HG03469 (cell line): ENCODE results near the gene CENPL.
"Not testable (repeated sequence)": the region's sequence is repeated elsewhere in the genome, so short reads cannot be mapped to it uniquely, and the experiment has no call there.

ENCODE experiments used
- ATAC-seq: cut with Tn5 transposase; IDR thresholded peaks from one replicate; pipeline ENCODE4 v1.9.1; 2021; ENCODE audit warnings: mild to moderate bottlenecking, moderate library complexity, moderate number of reproducible peaks; ENCODE audit not compliant: unreplicated experiment

The CENPL gene

GRCh38 chr1:173859547-173859946 lies 34.9 kb upstream of the CENPL start:
- not testable (repeated sequence) for ATAC-seq

- ATAC-seq, result no peak
Observed at GRCh38 chr1:173857363-173857917, 32.8 kb upstream of the CENPL start.

DNA sequence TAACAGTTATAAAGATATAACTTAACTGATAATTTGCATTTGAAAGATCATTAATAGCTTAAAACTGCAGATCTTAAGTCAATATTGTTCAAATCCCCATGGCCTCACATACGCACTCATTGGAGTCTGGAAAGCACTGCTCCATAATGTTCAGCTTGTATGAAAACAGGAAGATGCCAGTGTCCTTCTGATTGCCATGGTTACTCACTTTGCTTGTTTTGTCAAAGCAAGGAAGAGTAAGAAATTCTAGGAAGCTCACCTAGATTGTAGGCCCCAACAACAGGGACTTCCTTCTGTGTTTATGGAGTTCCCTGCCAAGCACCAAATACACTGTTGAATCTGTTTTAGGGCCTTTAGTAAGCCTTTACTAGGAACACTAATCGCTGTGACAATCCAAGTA lies 32.2 kb upstream of the CENPL start:
- no peak for ATAC-seq

GRCh38 chr1:173856014-173856413 lies 31.3 kb upstream of the CENPL start:
- ATAC-seq, result no peak

DNA sequence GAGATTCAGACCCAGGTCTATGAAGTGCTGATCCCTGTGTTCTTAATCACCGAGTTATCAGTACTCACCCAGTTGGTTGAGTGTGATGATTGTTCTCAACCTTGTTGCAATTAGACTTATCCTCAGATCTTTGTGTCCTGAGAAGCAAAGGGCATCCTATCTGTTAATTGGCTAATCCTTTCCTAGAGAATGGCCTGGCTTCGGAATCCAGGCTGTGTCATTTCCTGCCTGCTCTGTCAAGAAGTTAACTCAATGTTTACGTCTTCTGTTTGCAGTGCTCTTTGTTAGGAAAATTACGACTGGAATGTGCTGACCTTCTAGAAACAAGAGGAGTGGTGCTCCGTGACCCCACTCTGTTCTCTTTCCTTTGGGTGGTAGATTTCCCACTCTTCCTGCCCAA lies 28.4 kb upstream of the CENPL start:
- no peak for ATAC-seq

DNA sequence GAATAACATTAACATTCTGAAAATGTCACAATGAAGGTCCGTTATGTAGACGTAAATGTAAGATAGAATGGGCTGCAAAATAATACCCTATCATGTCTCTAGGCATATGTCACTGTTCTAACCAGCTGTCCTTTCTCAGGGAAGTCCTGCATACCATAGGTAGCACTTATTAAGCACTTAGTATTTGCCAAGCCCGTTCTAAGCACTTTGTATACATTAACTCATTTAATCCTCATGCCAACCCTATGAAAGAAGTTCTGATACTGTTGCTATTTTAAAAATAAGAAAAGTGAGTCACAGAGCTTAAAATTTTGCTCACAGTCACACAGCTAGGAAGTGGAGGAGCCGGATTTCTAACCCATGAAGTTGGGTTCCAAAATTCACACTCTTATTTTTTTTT lies 27.4 kb upstream of the CENPL start:
- ATAC-seq, result no peak

DNA sequence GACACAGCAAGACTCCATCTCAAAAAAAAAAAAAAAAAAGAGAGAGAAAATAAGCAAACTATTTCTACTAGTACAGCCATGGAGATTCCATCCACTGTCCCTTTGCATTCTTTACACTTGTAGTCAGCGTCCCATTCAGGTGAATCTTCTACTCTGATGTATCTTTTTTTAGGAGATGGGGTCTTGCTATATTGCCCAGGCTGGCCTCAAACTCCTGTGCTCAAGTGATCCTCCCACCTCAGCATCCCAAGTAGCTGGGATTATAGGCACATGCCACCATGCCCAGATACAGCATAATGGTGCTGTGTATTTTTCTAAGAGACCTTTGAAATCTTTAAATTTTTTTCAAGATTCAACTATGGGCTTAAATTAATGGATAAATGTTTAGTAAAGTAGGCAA lies 8.1 kb upstream of the CENPL start:
- ATAC-seq, result no peak

DNA sequence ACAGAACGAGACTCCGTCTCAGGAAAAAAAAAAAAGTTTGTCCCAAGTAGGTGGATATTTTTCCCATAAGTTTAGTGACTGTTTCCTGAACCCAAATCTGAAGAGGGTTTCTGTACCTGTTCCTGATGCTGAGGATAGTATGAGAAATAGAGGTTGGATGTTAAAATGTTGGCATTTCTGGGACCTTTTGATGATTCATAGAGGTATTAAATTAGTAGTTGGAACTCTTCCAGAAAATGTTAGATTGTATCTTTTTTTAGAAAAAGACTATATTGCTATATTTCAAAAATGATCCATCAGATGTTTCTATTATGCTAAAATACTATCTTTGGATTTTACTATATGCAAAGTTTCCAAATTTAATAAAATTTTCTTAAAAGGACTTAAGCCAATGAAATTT lies 2.9 kb upstream of the CENPL start:
- no peak for ATAC-seq

DNA sequence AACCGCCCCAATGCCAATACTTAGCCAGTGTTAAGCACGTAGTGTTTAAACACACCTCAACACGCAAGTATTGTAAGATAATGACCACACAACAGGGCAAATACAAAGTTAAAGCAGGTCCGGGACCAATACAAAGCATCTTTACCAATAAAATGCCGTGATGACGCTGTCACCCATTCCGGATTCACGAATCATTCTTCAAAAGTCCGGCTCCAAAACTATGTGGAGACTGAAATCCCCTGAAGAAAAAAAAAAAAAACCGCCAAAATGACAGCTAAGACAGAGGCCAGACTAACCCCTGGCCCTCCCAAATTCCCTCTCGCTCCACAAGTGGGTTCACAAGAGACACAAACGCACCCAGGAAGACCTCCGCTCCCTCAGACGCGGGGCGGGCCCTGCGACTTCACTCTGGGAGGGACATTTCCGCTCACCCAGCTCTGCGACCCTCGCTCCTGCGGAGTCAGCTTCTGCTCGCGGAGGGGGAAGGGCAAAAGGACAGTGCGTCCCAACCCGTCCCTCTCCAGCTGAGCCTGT lies 835 bp downstream of the CENPL start:
- no peak for ATAC-seq

GRCh38 chr1:173821680-173822079 lies 3.0 kb downstream of the CENPL start:
- no peak for ATAC-seq

GRCh38 chr1:173818459-173818858 lies 6.2 kb downstream of the CENPL start:
- no peak for ATAC-seq

DNA sequence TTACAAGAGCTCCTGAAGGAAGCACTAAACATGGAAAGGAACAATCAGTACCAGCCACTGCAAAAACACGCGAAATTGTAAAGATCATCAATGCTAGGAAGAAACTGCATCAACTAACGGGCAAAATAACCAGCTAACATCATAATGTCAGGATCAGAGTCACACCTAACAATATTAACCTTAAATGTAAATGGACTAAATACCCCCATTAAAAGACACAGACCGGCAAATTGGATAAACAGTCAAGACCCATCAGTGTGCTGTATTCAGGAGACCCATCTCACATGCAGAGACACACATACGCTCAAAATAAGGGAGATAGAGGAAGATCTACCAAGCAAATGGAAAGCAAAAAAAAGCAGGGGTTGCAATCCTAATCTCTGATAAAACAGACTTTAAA lies 11.0 kb downstream of the CENPL start:
- ATAC-seq, result not testable (repeated sequence)

DNA sequence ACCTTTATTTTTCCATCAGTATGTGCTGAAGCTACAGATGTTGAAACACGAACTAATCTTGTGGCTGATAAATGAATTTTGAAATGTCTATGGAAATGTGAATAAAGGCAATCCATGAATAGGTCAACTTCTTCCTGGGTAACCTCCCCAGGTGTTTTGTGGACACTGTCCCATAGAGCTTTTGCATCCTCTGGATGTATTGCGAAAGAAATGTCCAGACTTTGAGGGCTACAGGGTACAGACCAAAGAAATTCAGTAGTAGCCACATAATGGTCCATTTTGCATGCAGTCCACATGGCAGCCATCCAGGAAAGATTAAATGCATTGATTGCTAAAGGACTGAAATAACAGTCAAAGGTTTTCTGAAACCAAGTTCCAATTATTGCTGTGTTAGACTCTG lies 21.7 kb downstream of the CENPL start:
- ATAC-seq, result no peak

DNA sequence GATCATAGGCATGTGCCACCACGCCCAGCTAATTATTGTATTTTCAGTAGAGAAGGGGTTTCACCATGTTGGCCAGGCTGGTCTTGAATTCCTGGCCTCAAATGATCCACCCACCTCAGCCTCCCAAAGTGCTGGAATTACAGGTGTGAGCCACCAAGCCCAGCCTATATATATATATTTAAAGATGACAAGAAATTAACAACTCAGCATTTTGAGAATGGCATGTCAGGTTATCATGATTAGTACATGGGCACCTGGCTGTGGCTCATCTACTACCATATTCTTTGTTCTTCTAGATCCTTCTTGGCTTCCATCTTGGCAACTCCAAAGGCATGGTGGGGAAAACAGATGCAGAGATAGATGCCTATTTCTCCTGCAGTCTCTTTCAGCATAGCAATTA lies 24.7 kb downstream of the CENPL start:
- not testable (repeated sequence) for ATAC-seq

GRCh38 chr1:173798078-173798477 lies 26.6 kb downstream of the CENPL start:
- ATAC-seq, result no peak

GRCh38 chr1:173789841-173790240 lies 34.8 kb downstream of the CENPL start:
- no peak for ATAC-seq

DNA sequence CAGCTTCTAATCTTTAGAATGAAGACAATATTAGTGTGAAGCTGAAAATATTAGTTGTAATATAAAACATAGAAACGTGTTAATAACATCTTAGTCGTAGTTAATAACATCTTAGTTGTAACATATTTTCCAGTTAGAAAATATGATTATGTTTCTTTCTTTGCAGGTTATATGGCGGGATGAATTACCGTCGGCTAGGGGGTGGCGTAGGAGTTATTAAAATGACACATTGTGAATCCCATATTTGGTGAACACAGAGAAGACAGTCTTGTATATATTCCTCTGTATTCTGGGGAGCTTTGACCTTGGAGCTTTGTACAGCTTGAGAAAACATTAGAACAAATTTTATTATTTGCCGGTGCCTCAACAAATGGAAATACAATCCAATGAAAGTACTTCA lies 39.7 kb downstream of the CENPL start:
- ATAC-seq, result no peak

DNA sequence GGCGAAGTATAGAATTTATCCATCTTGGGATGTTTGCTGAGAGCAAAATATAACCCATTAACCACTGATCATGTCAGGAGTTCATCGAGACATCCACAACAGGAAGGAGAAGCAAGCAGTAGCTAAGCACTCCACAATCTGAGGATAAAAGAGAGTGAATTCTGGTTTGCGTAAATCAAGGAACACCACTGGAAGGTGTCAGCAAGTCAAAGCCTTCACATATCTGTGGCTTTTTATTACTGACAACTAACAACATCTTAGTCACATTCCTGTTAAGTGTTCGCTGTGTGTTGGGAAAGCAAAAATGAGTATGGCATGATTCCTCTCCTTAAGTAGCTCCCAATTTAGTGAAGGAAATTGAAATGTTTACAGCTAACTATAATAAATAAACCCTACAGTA lies 44.7 kb downstream of the CENPL start:
- ATAC-seq, result no peak

- ATAC-seq, result no peak
Observed at GRCh38 chr1:173775578-173776226, 49.0 kb downstream of the CENPL start.

DNA sequence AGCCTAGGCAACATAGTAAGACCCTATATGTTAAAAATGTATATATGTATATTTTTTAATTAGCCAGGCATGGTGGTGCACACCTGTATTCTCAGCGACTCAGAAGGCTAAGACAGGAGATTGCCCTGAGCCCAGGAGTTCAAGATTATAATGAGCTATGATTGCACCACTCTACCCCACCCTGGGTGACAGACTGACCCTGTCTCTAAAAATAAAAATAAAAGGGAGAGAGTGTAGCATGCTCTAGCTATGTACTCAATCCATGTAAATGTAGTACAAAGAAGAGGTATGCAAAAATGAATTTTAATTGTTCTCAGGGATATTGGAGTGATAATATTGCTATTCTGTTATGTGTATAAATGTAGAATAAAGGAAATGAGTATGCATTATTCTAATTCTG lies 53.1 kb downstream of the CENPL start:
- no peak for ATAC-seq

GRCh38 chr1:173770330-173770729 lies 54.4 kb downstream of the CENPL start:
- ATAC-seq, result not testable (repeated sequence)

DNA sequence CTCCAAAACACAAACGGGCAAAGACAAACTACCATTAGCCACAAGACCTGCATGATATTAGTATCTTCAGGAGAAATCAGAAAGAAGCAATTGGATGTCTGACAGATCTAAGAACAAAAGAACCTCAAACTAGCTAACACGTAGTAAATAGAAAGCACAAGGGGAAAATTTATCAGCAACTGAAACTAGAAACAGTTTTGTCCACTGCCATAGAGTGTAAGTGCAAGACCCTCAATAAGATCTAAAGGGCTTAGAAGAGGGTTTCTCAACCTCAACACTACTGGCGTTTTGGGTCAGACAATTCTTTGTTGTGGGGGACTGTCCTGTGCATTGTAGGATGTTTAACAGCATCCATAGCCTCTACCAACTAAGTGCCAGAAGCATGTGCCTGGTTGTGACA lies 55.9 kb downstream of the CENPL start:
- no peak for ATAC-seq

DNA sequence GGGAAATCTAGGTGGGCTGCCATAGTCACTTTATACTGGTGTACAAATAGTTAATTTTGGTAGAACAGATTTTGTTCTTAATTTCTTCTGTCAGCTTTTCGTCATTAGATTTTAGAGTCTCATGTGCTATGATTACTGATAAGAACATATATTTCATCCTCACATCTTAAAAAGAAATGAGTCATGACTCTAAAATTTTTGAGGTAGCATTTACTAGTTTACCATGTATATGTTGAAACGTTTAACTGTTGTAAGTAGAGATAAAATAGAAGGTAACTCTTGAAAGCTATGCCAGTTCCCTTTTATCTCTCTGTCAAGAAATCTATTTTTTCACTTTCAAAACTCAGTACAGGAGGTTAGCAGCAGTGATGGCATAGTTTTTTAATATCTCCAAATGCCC lies 56.5 kb downstream of the CENPL start:
- no peak for ATAC-seq
